HEK293 (cell line): ENCODE results near the gene AKIRIN2.

Source experiments
- CTCF ChIA-PET: fragments of 350-600 bp; formaldehyde crosslinking; extraction: SDS; loops from one replicate; lab custom pipeline; 2021; ENCODE audit warnings: antibody characterized with exemption; lab: Yijun Ruan, JAX
- POLR2A ChIA-PET: fragments of 300-600 bp; formaldehyde crosslinking; extraction: SDS; loops from one replicate; lab custom pipeline; 2020; ENCODE audit warnings: antibody characterized with exemption, inconsistent platforms; lab: Yijun Ruan, JAX
- H3K27ac ChIP-seq: fragments of 200-500 bp; sonication (Bioruptor generic); 2 replicates; pipeline ENCODE4 v1.5.1; 2014; ENCODE audit warnings: low read depth, low read length, control low read depth, inconsistent platforms; ENCODE audit errors: extremely low read depth
- H3K36me3 ChIP-seq, 2 experiments: fragments of 200-500 bp in 1 of 2; sonication (Bioruptor generic) in 1 of 2; 1 replicate in 1 of 2; 2 replicates in 1 of 2; pipeline ENCODE4 v1.5.1; 2014 to 2017; ENCODE audit warnings: inconsistent platforms in 2 of 2, low read length in 2 of 2; ENCODE audit not compliant: control insufficient read depth in 2 of 2, insufficient read depth in 1 of 2
- H3K4me1 ChIP-seq: fragments of 200-500 bp; sonication (Bioruptor generic); 2 replicates; pipeline ENCODE4 v1.5.1; 2014; ENCODE audit warnings: mild to moderate bottlenecking, low read length, inconsistent platforms; ENCODE audit not compliant: control insufficient read depth, insufficient read depth
- H3K4me3 ChIP-seq: 2 replicates; pipeline ENCODE4 v1.5.1; 2011; ENCODE audit warnings: low read depth, mild to moderate bottlenecking, control low read depth, low read length, moderate library complexity
- H3K9me3 ChIP-seq: fragments of 200-500 bp; sonication (Bioruptor generic); 2 replicates; pipeline ENCODE4 v1.5.1; 2014; ENCODE audit warnings: low read depth, low read length, inconsistent platforms; ENCODE audit not compliant: control insufficient read depth, insufficient read depth
- ELK4 ChIP-seq: IDR thresholded peaks from 2 replicates; pipeline ENCODE4 v1.6.1; 2011; ENCODE audit warnings: mild to moderate bottlenecking, low read depth, low read length, borderline replicate concordance
- GLI2 ChIP-seq: fragments of 450-650 bp; formaldehyde crosslinking; IDR thresholded peaks from 2 replicates; pipeline ENCODE4; 2017; ENCODE audit warnings: missing biosample characterization, missing genetic modification characterization, low read depth, borderline replicate concordance
- HOXC10 ChIP-seq: sonication (generic); formaldehyde crosslinking; IDR thresholded peaks from 2 replicates; pipeline ENCODE4 v1.8.1; 2023; ENCODE audit warnings: mild to moderate bottlenecking, missing genetic modification reagents
- PRDM2 ChIP-seq: fragments of 450-650 bp; formaldehyde crosslinking; IDR thresholded peaks from 2 replicates; pipeline ENCODE4 v1.5.1; 2016; ENCODE audit warnings: missing biosample characterization, missing genetic modification characterization, borderline replicate concordance
- SETDB1 ChIP-seq: IDR thresholded peaks from one replicate; pipeline ENCODE4 v1.6.1; 2017; ENCODE audit warnings: mild to moderate bottlenecking, low read length, moderate library complexity, mixed read lengths; ENCODE audit not compliant: insufficient read length
- TRIM28 ChIP-seq: IDR thresholded peaks from 2 replicates; pipeline ENCODE4 v1.6.1; 2011; ENCODE audit warnings: low read length, control low read depth, borderline replicate concordance
- ZBTB11 ChIP-seq: fragments of 450-650 bp; formaldehyde crosslinking; conservative IDR thresholded peaks from 2 replicates; pipeline ENCODE4 v1.5.1; 2016; ENCODE audit warnings: low read depth, missing biosample characterization, missing genetic modification characterization
- ZFP69B ChIP-seq: fragments of 450-650 bp; formaldehyde crosslinking; IDR thresholded peaks from 2 replicates; pipeline ENCODE4 v1.5.1; 2016; ENCODE audit warnings: missing biosample characterization, missing genetic modification characterization
- ZNF132 ChIP-seq: fragments of 450-650 bp; formaldehyde crosslinking; IDR thresholded peaks from 2 replicates; pipeline ENCODE4 v1.5.1; 2017; ENCODE audit warnings: missing biosample characterization, missing genetic modification characterization, borderline replicate concordance
- ZNF157 ChIP-seq: fragments of 450-650 bp; formaldehyde crosslinking; IDR thresholded peaks from 2 replicates; pipeline ENCODE4 v1.5.1; 2016; ENCODE audit warnings: missing biosample characterization, missing genetic modification characterization
- ZNF16 ChIP-seq: fragments of 450-650 bp; formaldehyde crosslinking; IDR thresholded peaks from 2 replicates; pipeline ENCODE4 v1.5.1; 2016; ENCODE audit warnings: low read depth, missing biosample characterization, missing genetic modification characterization
- ZNF169 ChIP-seq: fragments of 450-650 bp; formaldehyde crosslinking; IDR thresholded peaks from 2 replicates; pipeline ENCODE4 v1.5.1; 2016; ENCODE audit warnings: missing biosample characterization, missing genetic modification characterization
- ZNF19 ChIP-seq: fragments of 450-650 bp; formaldehyde crosslinking; IDR thresholded peaks from 2 replicates; pipeline ENCODE4; 2016; ENCODE audit warnings: missing biosample characterization, missing genetic modification characterization, low read depth
- ZNF221 ChIP-seq: fragments of 450-650 bp; formaldehyde crosslinking; IDR thresholded peaks from 2 replicates; pipeline ENCODE4 v1.5.1; 2017; ENCODE audit warnings: missing biosample characterization, missing genetic modification characterization, borderline replicate concordance
- ZNF473 ChIP-seq: fragments of 450-650 bp; formaldehyde crosslinking; IDR thresholded peaks from 2 replicates; pipeline ENCODE4 v1.5.1; 2017; ENCODE audit warnings: missing biosample characterization, missing genetic modification characterization
- ZNF513 ChIP-seq: fragments of 450-650 bp; IDR thresholded peaks from 2 replicates; pipeline ENCODE4 v1.5.1; 2018; ENCODE audit warnings: missing biosample characterization, missing genetic modification characterization
- ZNF548 ChIP-seq: fragments of 450-650 bp; formaldehyde crosslinking; IDR thresholded peaks from 2 replicates; pipeline ENCODE4 v1.5.1; 2016; ENCODE audit warnings: missing biosample characterization, missing genetic modification characterization
- ZNF654 ChIP-seq: fragments of 450-650 bp; formaldehyde crosslinking; IDR thresholded peaks from 2 replicates; pipeline ENCODE4 v1.5.1; 2016; ENCODE audit warnings: low read depth, missing biosample characterization, missing genetic modification characterization

The AKIRIN2 gene

GRCh38 chr6:87636315-87636714 lies 65.7 kb downstream of the AKIRIN2 start (continued):
- no peak for TF ChIP-seq ZNF548 (tag by site-specific recombination)
- no peak for TF ChIP-seq ZNF513 (tag by site-specific recombination)

GRCh38 chr6:87633851-87634250 lies 68.2 kb downstream of the AKIRIN2 start:
- Histone ChIP-seq H3K9me3 (no peaks in the 10 kb centered on the region), H3K4me1 (no peaks in the 10 kb centered on the region), H3K36me3 (peaks cover 31 to 67% of the 10 kb centered on the region in 2 experiments), H3K27ac (no peak overlapping the region), H3K4me3 (no peak overlapping the region)
- TF ChIP-seq ZNF221 (tag by site-specific recombination) = no peak
- no peak for TF ChIP-seq ZNF169
- TF ChIP-seq ZNF16 (tag by site-specific recombination) = no peak
- TF ChIP-seq ELK4 = no peak
- no peak for TF ChIP-seq GLI2 (tag by site-specific recombination)
- no peak for TF ChIP-seq HOXC10
- no peak for TF ChIP-seq ZNF132 (tag by site-specific recombination)
- no peak for TF ChIP-seq TRIM28
- no peak for TF ChIP-seq PRDM2
- no peak for TF ChIP-seq ZNF19
- no peak for TF ChIP-seq ZNF473
- TF ChIP-seq ZFP69B (tag by site-specific recombination) = no peak
- no peak for TF ChIP-seq ZNF654 (tag by site-specific recombination)
- TF ChIP-seq ZNF157 = no peak
- TF ChIP-seq ZBTB11 (tag by site-specific recombination) = no peak
- no peak for TF ChIP-seq SETDB1
- CTCF ChIA-PET = no interaction called here
- POLR2A ChIA-PET = interaction anchor here (0.5 kb wide), 1 partner anchor 93 kb away, joined by 3 read pairs; no protein-coding TSS in a partner anchor
